CD4-positive, alpha-beta T cell (primary cell): ENCODE measurements around the gene CYP26B1. TPM values are rescaled to one million over a fixed set of nuclear protein-coding genes. Genes with fewer than 3 reads are reported as not detected.

Experiments
- ATAC-seq: fragments of 200-7000 bp; cut with Tn5 transposase; one replicate; pipeline ENCODE4 v1.10.0; 2022; ENCODE audit warnings: mild to moderate bottlenecking; ENCODE audit not compliant: poor library complexity
- CTCF ChIA-PET: fragments of 350-600 bp; sonication (Branson Sonifier 250); formaldehyde crosslinking; loops from one replicate; lab custom pipeline; 2021; ENCODE audit warnings: antibody characterized with exemption, inconsistent platforms; lab: Charles Lee
- POLR2A ChIA-PET: fragments of 350-600 bp; sonication (Branson Sonifier 250); formaldehyde crosslinking; loops from one replicate; lab custom pipeline; 2021; ENCODE audit warnings: antibody characterized with exemption, inconsistent platforms; lab: Charles Lee
- DNase-seq, 14 experiments: peaks; one replicate each; pipeline ENCODE4 v3.0.0-alpha.2; 2013 to 2020; ENCODE audit warnings: mixed read lengths in 2 of 14
- H3K27ac ChIP-seq, 2 donors: one replicate each; pipeline versions ENCODE4 v1.5.1 to v1.7.0; 2013; ENCODE audit warnings: low read length in 2 of 2, low read depth in 1 of 2, mild to moderate bottlenecking in 1 of 2
- H3K27me3 ChIP-seq, 2 experiments: 1 replicate in 1 of 2; 2 replicates in 1 of 2; pipeline versions ENCODE4 v1.6.1 to v1.7.0; 2013; ENCODE audit warnings: low read length in 2 of 2, control low read depth in 1 of 2, mild to moderate bottlenecking in 1 of 2, moderate library complexity in 1 of 2; ENCODE audit not compliant: insufficient read depth in 2 of 2, control insufficient read depth in 1 of 2
- H3K36me3 ChIP-seq: one replicate; pipeline ENCODE4 v1.6.1; 2013; ENCODE audit warnings: low read length, control low read depth; ENCODE audit not compliant: insufficient read depth
- H3K4me1 ChIP-seq: one replicate; pipeline ENCODE4 v1.6.1; 2013; ENCODE audit warnings: low read length, control low read depth; ENCODE audit not compliant: insufficient read depth
- H3K4me3 ChIP-seq: one replicate; pipeline ENCODE4 v1.5.1; 2013; ENCODE audit warnings: mild to moderate bottlenecking, low read length, moderate library complexity
- H3K9me3 ChIP-seq, 2 experiments: 1 replicate in 1 of 2; 2 replicates in 1 of 2; pipeline versions ENCODE4 v1.6.1 to v1.7.0; 2013; ENCODE audit warnings: low read length in 2 of 2, mild to moderate bottlenecking in 2 of 2, control low read depth in 1 of 2, moderate library complexity in 1 of 2; ENCODE audit not compliant: control insufficient read depth in 1 of 2, insufficient read depth in 1 of 2
- H3K27ac Mint-ChIP-seq: one replicate; pipeline ENCODE4 v1.8.0; 2020; ENCODE audit warnings: mixed read lengths
- H3K27me3 Mint-ChIP-seq: one replicate; pipeline ENCODE4 v1.8.0; 2021; ENCODE audit warnings: mixed read lengths
- H3K36me3 Mint-ChIP-seq: one replicate; pipeline ENCODE4 v1.8.0; 2021; ENCODE audit warnings: low read depth, mixed read lengths
- H3K4me1 Mint-ChIP-seq: one replicate; pipeline ENCODE4 v1.8.0; 2021; ENCODE audit warnings: low read depth, mixed read lengths
- H3K4me3 Mint-ChIP-seq: one replicate; pipeline ENCODE4 v1.8.0; 2020; ENCODE audit warnings: mild to moderate bottlenecking, mixed read lengths
- H3K9me3 Mint-ChIP-seq: one replicate; pipeline ENCODE4 v1.8.0; 2020; ENCODE audit warnings: mixed read lengths
- intact Hi-C, 2 experiments: fragments of 100-400 bp; cut with DNase I in 1 of 2; cut with micrococcal nuclease in 1 of 2; formaldehyde crosslinking; loops; one replicate each; pipeline versions ENCODE4 v1.15.1 to v1.9.0; 2023 to 2025; cut with DNase I, micrococcal nuclease
- total RNA-seq, 174 experiments: library from RNA in 2 of 174; stranded (reverse) in 2 of 174; gene quantifications; one replicate each; pipeline ENCODE4 v1.2.3 and lab custom pipeline; 2021 to 2026
- TF ChIP-seq, protein P1 (sequence below): fragments of 200-600 bp; IDR thresholded peaks from one replicate; pipeline ENCODE4 v1.8.0; 2022; ENCODE audit warnings: antibody characterized with exemption, mild to moderate bottlenecking

Gene CYP26B1
- total RNA-seq, 2 experiments from 2014 or later = 0.05 TPM; not detected in 1

GRCh38 chr2:72113847-72114692 lies 33.6 kb downstream of the CYP26B1 start:
- no peaks in the 10 kb centered on the region for H3K27me3 ChIP-seq
- H3K27ac ChIP-seq = no peak overlapping the region
- no peak overlapping the region for H3K4me3 Mint-ChIP-seq
- no peak overlapping the region for H3K27ac Mint-ChIP-seq
- H3K4me3 ChIP-seq = no peak overlapping the region
- TF ChIP-seq, protein P1, sequence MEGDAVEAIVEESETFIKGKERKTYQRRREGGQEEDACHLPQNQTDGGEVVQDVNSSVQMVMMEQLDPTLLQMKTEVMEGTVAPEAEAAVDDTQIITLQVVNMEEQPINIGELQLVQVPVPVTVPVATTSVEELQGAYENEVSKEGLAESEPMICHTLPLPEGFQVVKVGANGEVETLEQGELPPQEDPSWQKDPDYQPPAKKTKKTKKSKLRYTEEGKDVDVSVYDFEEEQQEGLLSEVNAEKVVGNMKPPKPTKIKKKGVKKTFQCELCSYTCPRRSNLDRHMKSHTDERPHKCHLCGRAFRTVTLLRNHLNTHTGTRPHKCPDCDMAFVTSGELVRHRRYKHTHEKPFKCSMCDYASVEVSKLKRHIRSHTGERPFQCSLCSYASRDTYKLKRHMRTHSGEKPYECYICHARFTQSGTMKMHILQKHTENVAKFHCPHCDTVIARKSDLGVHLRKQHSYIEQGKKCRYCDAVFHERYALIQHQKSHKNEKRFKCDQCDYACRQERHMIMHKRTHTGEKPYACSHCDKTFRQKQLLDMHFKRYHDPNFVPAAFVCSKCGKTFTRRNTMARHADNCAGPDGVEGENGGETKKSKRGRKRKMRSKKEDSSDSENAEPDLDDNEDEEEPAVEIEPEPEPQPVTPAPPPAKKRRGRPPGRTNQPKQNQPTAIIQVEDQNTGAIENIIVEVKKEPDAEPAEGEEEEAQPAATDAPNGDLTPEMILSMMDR = no peak
- intact Hi-C loops = no loop called here
- H3K27me3 Mint-ChIP-seq = peaks cover 24% of the 10 kb centered on the region
- H3K4me1 Mint-ChIP-seq = no peaks in the 10 kb centered on the region
- H3K9me3 ChIP-seq = peaks cover 0 to 18% of the 10 kb centered on the region in 2 experiments
- no peaks in the 10 kb centered on the region for H3K4me1 ChIP-seq
- DNase-seq (no peak), ATAC-seq (no peak)
- H3K36me3 ChIP-seq = no peaks in the 10 kb centered on the region
- ChIA-PET POLR2A (no interaction called here), CTCF (interaction anchor here (1.5 kb wide), 1 partner anchor 11 kb away, joined by 3 read pairs; no protein-coding TSS in a partner anchor)
- no peaks in the 10 kb centered on the region for H3K9me3 Mint-ChIP-seq
- H3K36me3 Mint-ChIP-seq = no peaks in the 10 kb centered on the region

GRCh38 chr2:72112981-72113846 lies 34.4 kb downstream of the CYP26B1 start:
- peaks cover 23% of the 10 kb centered on the region for H3K27me3 Mint-ChIP-seq
- no peaks in the 10 kb centered on the region for H3K4me1 Mint-ChIP-seq
- Histone ChIP-seq H3K4me3 (no peak overlapping the region), H3K4me1 (no peaks in the 10 kb centered on the region), H3K27ac (no peak overlapping the region), H3K36me3 (no peaks in the 10 kb centered on the region), H3K9me3 (peaks cover 0 to 18% of the 10 kb centered on the region in 2 experiments), H3K27me3 (no peaks in the 10 kb centered on the region)
- H3K27ac Mint-ChIP-seq = no peak overlapping the region
- CTCF ChIA-PET = no interaction called here
- intact Hi-C loops = no loop called here
- ATAC-seq = no peak
- H3K4me3 Mint-ChIP-seq = no peak overlapping the region
- no peaks in the 10 kb centered on the region for H3K36me3 Mint-ChIP-seq
- H3K9me3 Mint-ChIP-seq = no peaks in the 10 kb centered on the region
- TF ChIP-seq, protein P1 = no peak
- POLR2A ChIA-PET = no interaction called here
- no peak for DNase-seq

- no peak for ATAC-seq
- H3K4me1 ChIP-seq = no peaks in the 10 kb centered on the region
- ChIA-PET CTCF (no interaction called here), POLR2A (no interaction called here)
- no peak overlapping the region for H3K4me3 ChIP-seq
- H3K27me3 Mint-ChIP-seq = peaks cover 24% of the 10 kb centered on the region
- TF ChIP-seq, protein P1 = no peak
- H3K36me3 Mint-ChIP-seq = no peaks in the 10 kb centered on the region
- H3K27ac ChIP-seq = no peak overlapping the region
- no peaks in the 10 kb centered on the region for H3K27me3 ChIP-seq
- no peak overlapping the region for H3K4me3 Mint-ChIP-seq
- no peaks in the 10 kb centered on the region for H3K4me1 Mint-ChIP-seq
- H3K9me3 ChIP-seq = peaks cover 0 to 12% of the 10 kb centered on the region in 2 experiments
- intact Hi-C loops = no loop called here
- no peaks in the 10 kb centered on the region for H3K9me3 Mint-ChIP-seq
- no peaks in the 10 kb centered on the region for H3K36me3 ChIP-seq
- H3K27ac Mint-ChIP-seq = no peak overlapping the region
- DNase-seq = no peak
These were observed 35.3 kb downstream of the CYP26B1 start for GRCh38 chr2:72112401-72112800.
